ENCODE results near the gene STX7.

DNA sequence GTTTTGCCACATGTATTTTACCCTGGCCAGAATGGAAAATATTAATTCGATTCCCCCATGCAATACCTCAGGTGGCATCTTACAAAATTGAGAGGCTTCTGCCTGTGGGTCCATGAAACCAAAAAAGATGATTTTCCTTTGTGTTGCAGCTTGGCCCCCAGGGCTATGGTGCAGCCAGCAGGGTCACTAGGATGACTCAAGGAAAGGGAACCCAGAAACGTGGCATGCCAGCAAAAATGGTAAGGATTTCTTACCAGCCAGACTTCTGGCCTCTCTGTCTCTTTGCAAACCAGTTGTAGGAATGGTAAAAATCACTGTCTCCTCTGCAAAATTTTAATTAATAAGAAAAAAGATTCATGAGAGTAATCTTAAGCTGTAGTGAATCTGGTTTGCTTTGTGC lies 13.5 kb upstream of the STX7 start:
- TF ChIP-seq CTCF (IDR thresholded peaks at IDR 0.05; ENCODE audit: low read length) (no peak), EZH2 (IDR thresholded peaks at IDR 0.05; ENCODE audit: borderline replicate concordance, low read length) (no peak)

All from OCI-LY1 (cell line).